K562 (cell line): ENCODE measurements around the gene TTC39C. TPM values are rescaled to one million over a fixed set of nuclear protein-coding genes. Genes with fewer than 3 reads are reported as not detected.

Source experiments
- ATAC-seq: fragments of 200-7000 bp; cut with Tn5 transposase; 3 replicates; pipeline ENCODE4 v1.9.1; 2020; ENCODE audit warnings: moderate library complexity
- BruUV-seq: library from RNA; stranded (reverse); fragments of 400-500 nt; replicated peaks from 2 replicates; lab custom pipeline; 2021; lab: Mats Ljungman, UMichigan
- CTCF ChIA-PET: fragments of 300-600 bp; formaldehyde crosslinking; extraction: SDS; loops from one replicate; lab custom pipeline; 2021; ENCODE audit warnings: low intra/inter-chr PET ratio; lab: Yijun Ruan, JAX
- POLR2A ChIA-PET: fragments of 300-600, 350-650 bp; sonication (Branson Sonifier 250); formaldehyde crosslinking; extraction: SDS; loops from one replicate; lab custom pipeline; 2021; ENCODE audit warnings: antibody characterized with exemption, inconsistent platforms; lab: Yijun Ruan, JAX
- DNase-seq, 4 experiments: peaks; one replicate each; pipeline versions ENCODE4 v3.0.0 to v3.0.0-alpha.2; 2011 to 2018; ENCODE audit warnings: low spot score in 3 of 4, mixed read lengths in 3 of 4; ENCODE audit errors: extremely low read depth in 1 of 4
- FAIRE-seq: peaks from 2 replicates; lab custom pipeline; 2011; peaks lifted over from hg19 to GRCh38; lab: Jason Lieb, UNC
- H2AFZ ChIP-seq: 2 replicates; pipeline ENCODE4 v1.6.0; 2011; ENCODE audit warnings: low read depth, low read length, control low read depth, inconsistent platforms
- H3K27ac ChIP-seq: fragments of 200-600 bp; 3 replicates; pipeline ENCODE4 v1.8.0; 2011; ENCODE audit warnings: low read depth, mild to moderate bottlenecking, control low read depth, inconsistent platforms, low read length, moderate library complexity, mixed read lengths; ENCODE audit errors: extremely low read depth
- H3K27me3 ChIP-seq, 2 experiments: fragments of 300-600 bp in 1 of 2; 2 replicates in 1 of 2; 3 replicates in 1 of 2; pipeline versions ENCODE4 v1.6.0 to v1.8.0; 2011; ENCODE audit warnings: inconsistent platforms in 2 of 2, low read length in 2 of 2, mild to moderate bottlenecking in 1 of 2, mixed read lengths in 1 of 2, moderate library complexity in 1 of 2; ENCODE audit not compliant: control insufficient read depth in 2 of 2, insufficient read depth in 2 of 2
- H3K36me3 ChIP-seq: fragments of 300-600 bp; 3 replicates; pipeline ENCODE4 v1.8.0; 2011; ENCODE audit warnings: mild to moderate bottlenecking, low read length, inconsistent platforms; ENCODE audit not compliant: control insufficient read depth, insufficient read depth
- H3K4me1 ChIP-seq, 2 experiments: fragments of 200-600 bp in 1 of 2; replicated peaks in 1 of 2; 2 replicates in 1 of 2; 3 replicates in 1 of 2; pipeline versions ENCODE4 v1.5.1 to v1.8.0; 2011; ENCODE audit warnings: inconsistent platforms in 2 of 2, low read length in 2 of 2, mild to moderate bottlenecking in 1 of 2, mixed read lengths in 1 of 2, moderate library complexity in 1 of 2; ENCODE audit not compliant: control insufficient read depth in 2 of 2, insufficient read depth in 2 of 2
- H3K4me2 ChIP-seq: 2 replicates; pipeline ENCODE4 v1.6.1; 2011; ENCODE audit warnings: low read length, control low read depth, inconsistent platforms, mixed read lengths; ENCODE audit not compliant: insufficient read depth
- H3K4me3 ChIP-seq: fragments of 200-600 bp; sonication (generic), shearing (Covaris generic); 2 replicates; pipeline ENCODE4 v1.5.1; 2016; ENCODE audit warnings: control low read depth, inconsistent platforms
- H3K79me2 ChIP-seq: fragments of 200-600 bp; 3 replicates; pipeline ENCODE4 v1.8.0; 2011; ENCODE audit warnings: low read length, inconsistent platforms; ENCODE audit not compliant: control insufficient read depth, insufficient read depth
- H3K9ac ChIP-seq, 2 experiments: 2 replicates each; pipeline versions ENCODE4 v1.6.0 to v1.6.1; 2011; ENCODE audit warnings: low read depth in 2 of 2, low read length in 2 of 2, control low read depth in 1 of 2, inconsistent platforms in 1 of 2, mild to moderate bottlenecking in 1 of 2, mixed read lengths in 1 of 2; ENCODE audit not compliant: insufficient read depth in 1 of 2
- H3K9me1 ChIP-seq: one replicate; pipeline ENCODE4 v1.6.0; 2011; ENCODE audit warnings: inconsistent platforms, mild to moderate bottlenecking, low read length, moderate library complexity; ENCODE audit not compliant: control insufficient read depth, insufficient read depth
- H3K9me3 ChIP-seq: replicated peaks from 2 replicates; pipeline ENCODE4 v1.5.1; 2011; ENCODE audit warnings: low read depth, low read length, inconsistent platforms; ENCODE audit not compliant: control insufficient read depth, insufficient read depth
- H4K20me1 ChIP-seq: replicated peaks from 2 replicates; pipeline ENCODE4 v1.6.1; 2011; ENCODE audit warnings: low read length, inconsistent platforms, mixed read lengths; ENCODE audit not compliant: control insufficient read depth, insufficient read depth
- GATAD2B ChIP-seq: fragments of 450-650 bp; IDR thresholded peaks from 2 replicates; pipeline ENCODE4 v1.6.1; 2017; ENCODE audit warnings: mild to moderate bottlenecking, borderline replicate concordance
- HNRNPLL ChIP-seq: fragments of 200-400 bp; formaldehyde crosslinking; IDR thresholded peaks from 2 replicates; pipeline ENCODE4 v1.6.1; 2017; ENCODE audit warnings: low read length, low read depth, mild to moderate bottlenecking; ENCODE audit not compliant: poor library complexity, severe bottlenecking
- ILK ChIP-seq: fragments of 450-650 bp; IDR thresholded peaks from 2 replicates; pipeline ENCODE4 v1.6.1; 2016; ENCODE audit warnings: missing genetic modification characterization, low read depth, mild to moderate bottlenecking, missing compliant biosample characterization, moderate library complexity, borderline replicate concordance
- NKRF ChIP-seq: fragments of 450-650 bp; IDR thresholded peaks from 2 replicates; pipeline ENCODE4 v1.6.1; 2016; ENCODE audit warnings: borderline replicate concordance
- OTX1 ChIP-seq: fragments of 450-650 bp; formaldehyde crosslinking; IDR thresholded peaks from 2 replicates; pipeline ENCODE4 v1.4.0; 2022; ENCODE audit warnings: mild to moderate bottlenecking
- PATZ1 ChIP-seq: fragments of 250-450 bp; sonication (Bioruptor Pico); IDR thresholded peaks from 2 replicates; pipeline ENCODE4 v1.5.0; 2020; ENCODE audit warnings: mild to moderate bottlenecking, borderline replicate concordance
- PPARD ChIP-seq: fragments of 250-450 bp; sonication (Bioruptor Pico); IDR thresholded peaks from 2 replicates; pipeline ENCODE4 v1.8.0; 2022; ENCODE audit warnings: inconsistent platforms, mild to moderate bottlenecking, moderate library complexity
- RBM17 ChIP-seq: fragments of 200-400 bp; formaldehyde crosslinking; IDR thresholded peaks from 2 replicates; pipeline ENCODE4 v1.6.1; 2017; ENCODE audit warnings: low read depth, mild to moderate bottlenecking, low read length, borderline replicate concordance
- RCOR1 ChIP-seq, 2 experiments: IDR thresholded peaks; 2 replicates each; pipeline ENCODE4 v1.6.1; 2012; ENCODE audit warnings: low read depth in 2 of 2, low read length in 2 of 2, borderline replicate concordance in 1 of 2, improper control_type of control experiment in 1 of 2
- ZNF140 ChIP-seq: fragments of 250-450 bp; sonication (Bioruptor Pico); IDR thresholded peaks from 2 replicates; pipeline ENCODE4 v1.8.0; 2021; ENCODE audit warnings: moderate library complexity, mild to moderate bottlenecking, inconsistent platforms
- ZNF146 ChIP-seq: IDR thresholded peaks from one replicate; pipeline ENCODE4 v1.6.1; 2018; ENCODE audit warnings: missing compliant biosample characterization; ENCODE audit not compliant: unreplicated experiment
- ZNF23 ChIP-seq: fragments of 250-450 bp; sonication (Bioruptor Pico); IDR thresholded peaks from 2 replicates; pipeline ENCODE4 v1.4.0; 2020; ENCODE audit warnings: mild to moderate bottlenecking
- ZNF785 ChIP-seq: fragments of 250-450 bp; sonication (Bioruptor Pico); IDR thresholded peaks from 2 replicates; pipeline ENCODE4 v1.4.0; 2020; ENCODE audit warnings: mild to moderate bottlenecking
- WGBS: fragments of 100-300 bp; shearing (Covaris generic); methylation state at CpG from one replicate; pipeline ENCODE4 v1.1.6; 2016; ENCODE audit warnings: low coverage, mixed read lengths; ENCODE audit not compliant: insufficient coverage; ENCODE audit errors: missing lambda C conversion rate; 5-methylcytosine and 5-hydroxymethylcytosine counted together
- in situ Hi-C: fragments of 300-500 bp; cut with MboI; formaldehyde crosslinking; loops from 4 replicates; pipeline ENCODE4 v1.15.0; 2018; ENCODE audit warnings: inconsistent platforms, mixed read lengths
- intact Hi-C: fragments of 100-400 bp; cut with micrococcal nuclease; formaldehyde crosslinking; loops from 2 replicates; pipeline ENCODE4 v1.14.2; 2022
- polyA plus RNA-seq, 8 experiments: library from polyadenylated mRNA; depleted of rRNA in 4 of 8; stranded (reverse) in 5 of 8; unstranded in 3 of 8; fragments of >200 nt; fragmentation: Nextera tagmentation in 2 of 8; fragmentation: Illumina TruSeq in 1 of 8; extraction: Ambion mirVana in 2 of 8; extraction: Trizol in 1 of 8; gene quantifications; 2 replicates each; pipeline versions ENCODE4 v1.2.1 to v1.2.3, GENCODE V29; 2011 to 2014; ENCODE audit warnings: inconsistent platforms in 1 of 8, missing spikeins in 1 of 8
- total RNA-seq, 7 experiments: library from RNA; depleted of rRNA in 6 of 7; stranded (reverse); fragments of >200 nt in 6 of 7; fragmentation: Illumina TruSeq in 2 of 7; extraction: Trizol in 2 of 7; gene quantifications; 2 replicates each; pipeline versions ENCODE4 v1.2.1 to v1.2.3, GENCODE V29; 2011 to 2021; ENCODE audit warnings: low replicate concordance in 1 of 7
- TF ChIP-seq, protein P1 (sequence below): IDR thresholded peaks from 2 replicates; pipeline ENCODE4 v1.6.1; 2011; ENCODE audit warnings: borderline replicate concordance, low read depth, mild to moderate bottlenecking, moderate library complexity, low read length; ENCODE audit not compliant: insufficient read depth, poor library complexity, severe bottlenecking

TTC39C gene
- total and polyA plus RNA-seq, 9 of the 15 experiments (the other 6 are each of a cell fraction or from before 2014, with no cell fraction given): 0.01 to 0.58 (median 0.18) TPM; not detected in 5

GRCh38 chr18:24065906-24066305, 51.4 kb downstream of the TTC39C start:
- Histone ChIP-seq H3K9me3 (no peaks in the 10 kb centered on the region), H3K27me3 (peaks cover 0 to 4% of the 10 kb centered on the region in 2 experiments; a peak in 1 of 5 replicates), H3K9me1 (no peaks in the 10 kb centered on the region), H3K36me3 (no peaks in the 10 kb centered on the region), H3K9ac (no peak overlapping the region), H3K4me3 (no peak overlapping the region), H3K79me2 (no peaks in the 10 kb centered on the region), H4K20me1 (no peaks in the 10 kb centered on the region), H3K27ac (no peak overlapping the region), H3K4me2 (no peak overlapping the region), H2AFZ (no peak overlapping the region), H3K4me1 (no peaks in the 10 kb centered on the region)
- ATAC-seq: no peak
- no peak for DNase-seq
- FAIRE-seq: no peak
- ChIA-PET CTCF (no interaction called here), POLR2A (interaction anchor here (0.7 kb wide), 1 partner anchor 179 kb away, joined by 3 read pairs; no protein-coding TSS in a partner anchor)
- no peak for TF ChIP-seq PPARD (CRISPR knock-in tag)
- no peak for TF ChIP-seq ZNF23 (CRISPR knock-in tag)
- TF ChIP-seq GATAD2B: no peak
- no peak for TF ChIP-seq ILK (tag)
- no peak for TF ChIP-seq ZNF140
- TF ChIP-seq PATZ1 (CRISPR knock-in tag): no peak
- TF ChIP-seq, protein P1, sequence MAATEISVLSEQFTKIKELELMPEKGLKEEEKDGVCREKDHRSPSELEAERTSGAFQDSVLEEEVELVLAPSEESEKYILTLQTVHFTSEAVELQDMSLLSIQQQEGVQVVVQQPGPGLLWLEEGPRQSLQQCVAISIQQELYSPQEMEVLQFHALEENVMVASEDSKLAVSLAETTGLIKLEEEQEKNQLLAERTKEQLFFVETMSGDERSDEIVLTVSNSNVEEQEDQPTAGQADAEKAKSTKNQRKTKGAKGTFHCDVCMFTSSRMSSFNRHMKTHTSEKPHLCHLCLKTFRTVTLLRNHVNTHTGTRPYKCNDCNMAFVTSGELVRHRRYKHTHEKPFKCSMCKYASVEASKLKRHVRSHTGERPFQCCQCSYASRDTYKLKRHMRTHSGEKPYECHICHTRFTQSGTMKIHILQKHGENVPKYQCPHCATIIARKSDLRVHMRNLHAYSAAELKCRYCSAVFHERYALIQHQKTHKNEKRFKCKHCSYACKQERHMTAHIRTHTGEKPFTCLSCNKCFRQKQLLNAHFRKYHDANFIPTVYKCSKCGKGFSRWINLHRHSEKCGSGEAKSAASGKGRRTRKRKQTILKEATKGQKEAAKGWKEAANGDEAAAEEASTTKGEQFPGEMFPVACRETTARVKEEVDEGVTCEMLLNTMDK: no peak
- no peak for TF ChIP-seq ZNF785 (CRISPR knock-in tag)
- no peak for TF ChIP-seq ZNF146 (CRISPR knock-in tag)
- no peak for TF ChIP-seq RBM17
- TF ChIP-seq RCOR1 (IDR thresholded peaks at IDR 0.05; ENCODE audit: borderline replicate concordance in 1 of 2, low read depth in 2 of 2, low read length in 2 of 2): no peak
- TF ChIP-seq OTX1 (CRISPR knock-in tag): no peak
- no peak for TF ChIP-seq HNRNPLL
- TF ChIP-seq NKRF: no peak
- intact Hi-C loops (no loop called here), in situ Hi-C loops (no loop called here)
- WGBS: 2% methylated on average over 2 of the region's 2 CpGs
- no TSS peak for BruUV-seq
